HS-27A (cell line): Measurements from ENCODE around the gene NOP56.
"Not testable (repeated sequence)": the region's sequence is repeated elsewhere in the genome, so short reads cannot be mapped to it uniquely, and the experiment has no call there.

Experiments
- DNase-seq: peaks from one replicate; pipeline ENCODE4 v3.0.0-alpha.2; 2012; ENCODE audit warnings: low read depth, missing footprints

Gene NOP56

GRCh38 chr20:2684817-2685216 is 32.4 kb downstream of the NOP56 start:
- not testable (repeated sequence) for DNase-seq

GRCh38 chr20:2687514-2687913 is 35.1 kb downstream of the NOP56 start:
- no peak for DNase-seq

- DNase-seq, result no peak
These were observed 35.7 kb downstream of the NOP56 start for GRCh38 chr20:2688041-2688591.

DNA sequence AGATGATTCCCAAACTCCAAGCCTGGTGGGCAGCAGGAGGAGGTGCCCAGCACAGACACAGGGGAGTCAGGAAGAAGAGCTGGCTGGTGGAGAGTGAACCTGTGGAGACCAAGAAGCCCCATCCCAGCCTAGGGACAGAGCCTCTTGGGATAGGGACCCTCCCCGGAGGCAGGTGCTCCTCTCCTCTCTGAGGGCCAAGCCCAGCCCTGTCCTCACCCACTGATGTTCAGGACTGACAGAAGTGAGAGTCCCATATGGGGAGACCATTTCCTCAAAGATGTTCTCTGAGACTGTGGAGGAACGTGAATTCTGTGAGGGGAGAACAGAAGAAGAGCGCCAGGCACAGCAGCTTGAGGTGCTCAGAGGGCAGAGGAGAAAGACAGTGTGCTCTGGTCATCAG is 37.8 kb downstream of the NOP56 start:
- DNase-seq, result no peak

DNA sequence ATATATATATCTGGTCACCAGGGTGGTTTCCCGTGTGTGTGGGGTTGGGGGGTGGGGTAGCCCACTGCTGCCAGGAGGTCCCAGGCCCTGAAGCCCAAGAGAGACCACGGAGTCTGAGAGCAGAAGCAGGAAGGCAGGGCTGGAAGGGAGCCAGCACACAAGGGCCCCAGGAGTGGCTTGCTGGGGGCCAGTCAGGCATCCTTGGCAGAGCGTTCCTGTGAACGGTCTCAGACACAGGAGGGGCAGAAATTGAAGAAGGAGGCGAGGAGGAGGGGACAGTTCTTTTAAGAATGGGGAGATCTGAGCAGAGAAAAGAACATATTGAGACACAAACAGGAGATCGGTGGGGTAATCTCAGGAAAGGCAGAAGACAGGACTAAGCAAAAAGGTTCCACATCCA is 38.3 kb downstream of the NOP56 start:
- DNase-seq, result no peak

DNA sequence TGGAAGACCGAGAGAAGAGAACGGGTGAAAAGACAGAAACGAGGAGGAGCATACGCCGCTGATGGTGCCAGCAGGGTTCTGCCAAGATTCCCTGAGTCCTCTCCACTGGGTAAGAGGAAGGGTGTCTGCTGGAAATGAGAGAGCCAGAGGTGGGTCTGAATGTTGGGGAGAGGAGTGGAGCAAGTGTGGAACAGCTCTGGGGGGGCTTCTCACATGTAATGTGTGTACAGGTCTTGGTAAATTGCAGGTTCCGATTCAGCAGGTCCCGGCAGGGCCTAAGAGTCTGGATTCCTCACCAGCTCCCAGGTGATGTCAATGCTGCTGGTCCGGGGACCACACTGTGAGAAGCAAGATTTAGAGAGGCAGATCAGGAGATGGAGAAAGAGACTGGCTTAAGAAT is 38.7 kb downstream of the NOP56 start:
- DNase-seq, result no peak

GRCh38 chr20:2691663-2692035 is 39.2 kb downstream of the NOP56 start:
- DNase-seq, result no peak

DNA sequence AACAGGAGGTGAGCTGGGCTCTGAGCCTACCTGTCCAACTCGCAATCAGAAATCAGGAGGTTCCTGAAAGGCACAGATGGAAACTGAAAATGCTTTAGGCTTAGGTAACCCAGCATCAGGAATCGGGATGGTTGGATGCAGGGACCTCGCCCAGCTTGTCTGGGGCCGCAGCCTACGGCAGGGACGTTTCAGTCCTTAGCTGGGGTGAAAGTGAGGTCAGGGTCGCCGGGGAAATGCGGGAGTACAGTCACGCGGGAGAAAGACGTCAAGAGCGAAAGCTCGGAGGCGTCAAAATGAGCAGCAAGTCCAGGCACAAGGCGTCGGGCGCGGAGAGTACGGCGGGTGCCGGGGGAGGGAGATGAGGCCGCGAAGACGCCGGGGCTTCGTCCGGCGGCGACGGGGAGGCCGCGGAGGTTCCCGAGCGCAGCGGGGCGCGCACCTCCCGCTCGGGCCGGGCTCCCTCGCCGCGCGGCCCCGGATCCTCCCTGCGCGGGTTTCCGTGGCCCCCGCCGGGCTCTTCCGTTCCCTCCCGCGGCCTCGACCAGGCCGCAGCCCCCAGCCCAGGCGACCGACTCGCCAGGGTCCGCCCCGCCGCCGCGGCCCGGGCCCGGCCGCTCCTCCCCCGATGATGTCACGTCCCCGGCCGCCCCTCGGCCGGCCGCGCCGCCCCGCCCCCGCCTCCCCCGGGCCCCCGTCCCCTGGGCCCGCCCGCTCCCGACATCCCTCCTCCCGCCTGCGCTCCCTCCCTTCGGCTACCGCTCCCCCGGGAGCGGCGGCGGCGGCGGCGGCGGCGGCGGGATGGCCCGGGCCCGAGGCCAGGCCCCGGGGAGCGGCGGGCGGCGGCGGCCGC is 39.8 kb downstream of the NOP56 start, which contains the start of gene EBF4:
EBF4 (plus strand) TSS at position 745 of the 850 bp plus-strand sequence. CDS start 866 bp downstream, outside the sequence.
- no peak for DNase-seq

GRCh38 chr20:2692886-2693285 is 40.5 kb downstream of the NOP56 start:
- no peak for DNase-seq

DNA sequence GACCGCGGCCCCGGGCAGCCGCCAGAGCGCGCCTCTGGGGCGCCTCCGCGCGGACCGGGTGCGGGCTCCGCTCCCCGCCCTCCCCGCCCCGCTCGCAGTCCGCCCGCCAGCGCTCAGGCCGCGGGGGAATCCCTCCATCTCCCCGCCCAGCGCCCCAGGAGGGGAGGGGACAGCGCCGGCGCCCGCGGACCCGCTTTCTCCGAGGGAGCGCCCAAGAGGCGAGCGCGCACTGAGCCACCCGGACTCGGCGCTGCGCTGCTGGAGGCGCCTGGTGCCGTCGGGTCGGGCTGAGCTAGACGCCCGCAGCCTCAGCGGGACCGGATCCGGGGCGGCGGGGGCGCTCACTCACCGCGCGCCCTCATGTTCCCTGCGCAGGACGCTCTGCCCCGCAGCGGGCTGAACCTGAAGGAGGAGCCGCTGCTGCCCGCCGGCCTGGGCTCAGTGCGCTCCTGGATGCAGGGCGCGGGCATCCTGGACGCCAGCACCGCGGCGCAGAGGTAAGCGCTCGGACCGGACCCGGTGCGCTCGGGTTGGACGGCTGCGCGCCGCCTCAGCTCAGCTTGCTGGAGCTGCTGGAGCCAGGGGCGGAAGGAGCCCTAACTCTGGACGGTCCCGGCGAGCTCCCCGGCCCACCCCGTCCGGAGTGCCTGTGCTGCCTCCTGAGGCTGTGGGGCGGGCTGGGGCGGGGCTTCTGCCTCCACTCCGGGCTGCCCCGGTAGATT is 41.0 kb downstream of the NOP56 start:
- no peak for DNase-seq

DNA sequence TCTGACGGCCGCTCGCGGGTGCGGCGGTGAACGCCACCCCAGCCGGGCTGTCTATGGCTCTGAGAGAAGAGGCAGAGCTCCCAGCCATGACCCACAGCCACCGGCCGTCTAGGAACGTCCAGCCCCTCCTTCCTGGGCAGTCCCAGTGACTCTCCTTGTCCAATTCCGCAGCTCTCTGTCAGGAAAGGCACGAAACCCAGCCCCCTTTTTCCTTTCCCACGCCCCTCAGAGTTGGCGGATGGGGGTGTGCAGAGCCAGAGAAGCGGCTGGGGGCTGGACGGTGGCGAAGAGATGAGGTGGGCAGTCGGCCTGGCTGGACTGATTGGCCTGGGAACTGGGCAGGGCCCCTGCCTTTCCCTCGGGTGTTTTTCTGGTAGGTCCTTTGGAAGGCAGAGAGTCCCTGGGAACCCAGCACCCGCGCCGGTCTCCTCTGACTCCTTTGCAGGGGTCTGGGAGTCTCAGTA is 41.6 kb downstream of the NOP56 start:
- DNase-seq, result no peak

DNA sequence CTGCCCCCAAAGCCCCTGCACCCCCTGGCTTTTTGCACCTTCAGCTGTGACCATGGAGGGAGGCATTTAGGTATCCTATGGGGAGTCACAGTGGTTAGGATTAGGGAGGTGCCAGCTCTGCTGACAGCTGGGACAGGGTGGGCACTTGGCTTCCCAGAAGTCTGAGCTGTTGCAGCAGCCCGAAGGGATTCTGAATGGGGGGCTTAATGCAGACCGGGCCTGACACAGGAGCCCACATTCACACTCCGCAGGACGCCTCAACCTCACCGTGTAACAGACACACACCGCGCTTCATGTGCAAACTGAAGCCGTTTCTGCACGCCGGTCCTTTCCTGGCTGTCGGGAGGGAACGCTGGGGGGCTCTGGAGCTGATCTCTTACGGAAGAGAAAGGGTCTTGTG is 42.1 kb downstream of the NOP56 start:
- DNase-seq, result no peak

GRCh38 chr20:2695206-2695983 is 43.0 kb downstream of the NOP56 start:
- DNase-seq, result no peak

DNA sequence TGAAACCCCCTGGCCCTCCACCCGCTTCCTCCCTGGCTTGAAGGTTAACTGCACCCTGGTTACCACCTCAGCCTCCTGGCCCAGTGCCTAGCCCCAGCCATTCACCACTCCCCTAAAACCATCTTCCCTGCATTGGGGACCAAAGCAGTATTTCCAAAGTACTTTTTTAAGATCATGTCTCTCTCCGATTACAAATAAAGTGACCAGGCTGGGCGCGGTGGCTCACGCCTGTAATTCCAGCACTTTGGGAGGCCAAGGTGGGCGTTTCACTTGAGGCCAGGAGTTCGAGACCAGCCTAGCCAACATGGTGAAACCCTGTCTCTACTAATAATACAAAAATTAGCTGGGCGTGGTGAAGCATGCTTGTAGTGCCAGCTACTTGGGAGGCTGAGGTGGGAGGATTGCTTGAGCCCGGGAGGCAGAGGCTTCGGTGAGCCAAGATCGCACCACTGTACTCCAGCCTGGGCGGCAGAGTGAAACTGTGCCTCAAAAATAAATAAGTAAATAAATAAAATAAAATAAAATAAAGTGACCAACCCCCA is 43.6 kb downstream of the NOP56 start:
- not testable (repeated sequence) for DNase-seq

DNA sequence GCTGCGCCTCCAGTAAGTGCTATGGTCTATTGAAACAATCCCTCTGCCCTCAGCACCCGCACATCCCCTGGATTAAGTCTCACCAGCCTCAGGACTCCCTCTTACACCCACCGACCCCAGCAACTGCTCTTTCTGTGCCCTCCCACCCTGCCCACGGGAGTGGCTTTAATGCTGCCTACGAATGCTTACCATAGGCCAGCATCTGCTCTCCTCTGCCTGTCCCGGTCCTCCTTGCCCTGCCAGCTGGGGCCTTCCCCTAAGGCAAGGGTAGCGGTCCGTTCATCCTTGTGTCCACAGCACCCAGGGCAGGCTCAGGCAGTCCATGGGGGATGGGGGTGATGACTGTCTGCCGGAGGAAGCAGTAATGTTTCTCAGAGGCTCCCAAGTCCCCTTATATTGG is 44.2 kb downstream of the NOP56 start:
- DNase-seq, result no peak

DNA sequence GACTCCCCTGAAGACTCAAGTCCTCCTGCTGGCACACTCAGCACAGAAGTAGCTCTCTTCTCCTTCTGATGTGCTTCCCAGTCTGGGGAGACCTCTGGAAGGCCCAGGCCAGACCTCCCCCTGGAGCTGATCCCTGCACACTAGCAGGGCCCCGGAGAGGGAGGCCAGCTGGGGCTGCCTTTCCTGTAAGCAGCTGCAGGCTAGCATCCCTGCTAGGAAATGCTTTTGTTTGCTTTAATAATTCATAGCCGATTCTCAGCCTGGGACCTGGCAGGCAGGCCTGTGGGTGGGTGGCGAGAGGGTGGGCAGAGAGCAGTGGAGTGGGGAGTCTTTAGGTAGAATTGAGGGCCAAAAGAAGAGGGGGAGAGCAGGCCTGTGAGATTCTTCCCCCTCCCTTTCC is 45.3 kb downstream of the NOP56 start:
- DNase-seq, result no peak

GRCh38 chr20:2698186-2698817 is 45.9 kb downstream of the NOP56 start:
- no peak for DNase-seq

DNA sequence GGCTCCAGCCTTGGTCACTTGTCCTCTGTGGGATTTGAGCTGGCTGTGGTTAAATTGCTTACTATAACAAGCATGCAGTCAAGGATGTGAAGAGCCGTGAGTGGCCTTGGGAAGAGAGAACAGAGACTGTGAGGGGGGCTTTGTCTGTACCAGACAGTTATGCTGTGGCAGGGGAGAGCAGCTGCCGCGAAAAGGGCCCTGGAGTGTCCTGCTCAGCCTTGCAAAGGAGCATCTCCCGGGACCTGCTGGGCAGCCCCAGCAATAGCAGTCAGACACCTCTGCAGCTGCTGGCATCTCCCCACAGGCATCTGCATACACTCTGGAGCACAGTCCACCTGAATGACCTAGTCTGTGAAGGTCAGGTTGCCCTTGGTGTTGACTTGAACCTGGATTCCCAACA is 46.5 kb downstream of the NOP56 start:
- DNase-seq, result no peak

GRCh38 chr20:2699775-2700413 is 47.5 kb downstream of the NOP56 start:
- DNase-seq, result no peak

GRCh38 chr20:2700913-2701620 is 48.6 kb downstream of the NOP56 start:
- no peak for DNase-seq
